Measurements from ENCODE around the gene ADORA1.

The ADORA1 gene

DNA sequence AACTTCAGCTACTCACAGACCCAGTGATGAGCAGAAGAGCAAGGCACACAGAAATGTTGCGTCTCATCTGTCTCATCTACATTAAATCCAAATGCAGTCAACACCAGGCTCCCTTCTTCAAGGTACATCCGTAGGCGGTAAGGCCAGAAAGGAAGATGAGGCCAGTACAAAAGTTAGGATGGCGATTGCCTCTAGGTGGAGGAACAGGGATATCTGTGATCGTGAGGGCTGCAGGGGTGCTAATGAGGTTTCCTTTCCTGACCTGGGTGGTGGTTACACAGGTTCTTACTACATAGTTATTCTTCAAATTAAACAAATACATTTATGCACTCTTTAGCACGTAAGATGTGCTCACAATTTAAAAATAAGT is 49.5 kb downstream of the ADORA1 start:
- H3K4me3 ChIP-seq (ENCODE audit: low read depth, low read length), result no peak overlapping the region
- DNase-seq (ENCODE audit: low read depth), result no peak
- TF ChIP-seq, protein P1, sequence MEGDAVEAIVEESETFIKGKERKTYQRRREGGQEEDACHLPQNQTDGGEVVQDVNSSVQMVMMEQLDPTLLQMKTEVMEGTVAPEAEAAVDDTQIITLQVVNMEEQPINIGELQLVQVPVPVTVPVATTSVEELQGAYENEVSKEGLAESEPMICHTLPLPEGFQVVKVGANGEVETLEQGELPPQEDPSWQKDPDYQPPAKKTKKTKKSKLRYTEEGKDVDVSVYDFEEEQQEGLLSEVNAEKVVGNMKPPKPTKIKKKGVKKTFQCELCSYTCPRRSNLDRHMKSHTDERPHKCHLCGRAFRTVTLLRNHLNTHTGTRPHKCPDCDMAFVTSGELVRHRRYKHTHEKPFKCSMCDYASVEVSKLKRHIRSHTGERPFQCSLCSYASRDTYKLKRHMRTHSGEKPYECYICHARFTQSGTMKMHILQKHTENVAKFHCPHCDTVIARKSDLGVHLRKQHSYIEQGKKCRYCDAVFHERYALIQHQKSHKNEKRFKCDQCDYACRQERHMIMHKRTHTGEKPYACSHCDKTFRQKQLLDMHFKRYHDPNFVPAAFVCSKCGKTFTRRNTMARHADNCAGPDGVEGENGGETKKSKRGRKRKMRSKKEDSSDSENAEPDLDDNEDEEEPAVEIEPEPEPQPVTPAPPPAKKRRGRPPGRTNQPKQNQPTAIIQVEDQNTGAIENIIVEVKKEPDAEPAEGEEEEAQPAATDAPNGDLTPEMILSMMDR (IDR thresholded peaks at IDR 0.05; ENCODE audit: control insufficient read depth, extremely low read depth, insufficient read depth), result no peak

DNA sequence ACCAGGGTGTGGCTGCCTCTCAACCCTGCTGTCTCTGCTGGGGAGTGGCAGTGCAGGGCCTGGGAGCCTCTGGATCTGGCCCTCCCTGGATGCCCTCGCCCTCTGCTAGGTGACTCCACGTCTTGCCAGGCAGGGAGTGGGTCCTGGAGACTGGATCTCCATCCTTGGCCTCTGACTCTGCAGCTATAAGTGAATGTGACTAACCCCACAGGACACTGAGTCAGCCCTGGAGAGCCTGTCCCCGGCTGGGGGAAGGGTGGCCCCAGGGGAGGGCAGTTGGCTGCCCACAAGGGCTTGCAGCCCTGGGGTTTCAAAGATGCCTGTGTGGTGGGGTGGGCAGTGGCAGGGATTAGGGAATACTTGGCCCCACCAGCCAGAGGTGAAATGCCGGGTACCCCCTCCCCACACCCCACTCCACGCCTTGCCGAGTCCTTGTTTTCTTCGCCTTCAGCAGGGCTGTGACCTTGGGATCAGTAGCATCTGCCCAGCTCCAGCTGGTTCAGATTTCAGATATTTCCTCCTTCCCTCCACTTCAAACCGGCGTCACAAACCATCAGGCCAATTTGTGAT is 50.0 kb downstream of the ADORA1 start:
- DNase-seq (ENCODE audit: low read depth), result no peak
- no peak overlapping the region for H3K4me3 ChIP-seq (ENCODE audit: low read depth, low read length)
- TF ChIP-seq, protein P1 (IDR thresholded peaks at IDR 0.05; ENCODE audit: control insufficient read depth, extremely low read depth, insufficient read depth), result no peak

DNA sequence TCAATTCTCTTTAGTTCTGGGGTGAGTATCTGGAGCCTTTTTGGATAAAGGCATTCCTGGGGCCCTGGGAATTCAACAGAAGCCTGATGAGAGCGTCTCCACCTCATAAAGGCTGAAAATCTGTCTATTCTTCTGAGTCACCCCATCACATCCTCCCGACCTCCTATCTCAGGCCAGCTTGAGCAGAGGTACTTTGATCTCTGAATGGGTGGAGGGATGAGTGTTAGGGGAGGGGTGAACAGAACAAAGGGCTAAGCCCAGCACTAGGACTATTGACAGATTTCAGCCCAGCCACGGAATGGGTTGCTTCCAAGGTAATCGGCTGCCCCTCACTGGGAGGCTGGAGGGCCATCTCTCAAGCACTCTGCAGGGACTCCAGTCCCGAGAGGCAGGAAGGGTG is 50.6 kb downstream of the ADORA1 start:
- TF ChIP-seq, protein P1 (IDR thresholded peaks at IDR 0.05; ENCODE audit: control insufficient read depth, extremely low read depth, insufficient read depth), result no peak
- no peak for DNase-seq (ENCODE audit: low read depth)
- no peak overlapping the region for H3K4me3 ChIP-seq (ENCODE audit: low read depth, low read length)

DNA sequence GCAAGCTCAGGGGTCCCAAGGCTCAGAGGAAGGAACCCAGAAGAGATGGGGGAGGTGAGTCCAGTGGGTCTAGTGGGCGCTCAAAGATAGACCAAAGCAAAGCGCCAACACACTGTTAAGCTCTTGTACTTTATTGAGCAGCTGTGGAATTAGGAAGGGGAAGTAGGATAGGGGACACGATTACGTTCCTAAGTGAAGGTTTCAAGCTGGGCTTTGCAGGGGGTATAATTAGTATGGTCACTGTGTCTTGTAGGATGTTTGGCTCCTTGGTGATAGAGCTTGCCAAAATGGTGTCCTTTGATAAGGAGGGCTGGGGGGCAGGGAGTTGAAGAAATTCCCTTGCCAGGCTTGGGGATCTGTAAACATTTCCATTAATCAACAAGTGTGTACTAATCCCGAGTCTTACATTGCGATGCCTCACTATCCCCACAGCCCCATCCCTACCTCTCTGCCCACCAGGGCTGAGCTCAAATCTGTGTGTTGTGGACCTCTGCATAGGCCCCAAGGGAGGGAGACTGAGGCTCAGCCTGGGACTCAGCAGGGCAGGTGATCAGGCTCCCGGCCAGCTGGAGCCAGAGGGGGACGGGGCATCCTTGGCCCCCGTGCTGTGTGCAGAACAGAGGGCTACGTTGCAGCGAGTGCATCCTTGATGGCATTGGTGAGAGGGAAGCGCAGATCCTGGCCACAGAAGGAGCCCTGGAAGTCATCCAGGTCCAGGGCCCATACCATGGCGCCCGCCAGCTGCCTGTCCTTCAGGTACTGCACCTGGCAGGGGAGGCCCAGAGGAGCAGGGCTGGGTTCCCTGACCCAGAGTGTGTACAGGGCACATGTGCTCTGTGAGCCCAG is 51.5 kb downstream of the ADORA1 start:
- DNase-seq (ENCODE audit: low read depth), result no peak
- TF ChIP-seq, protein P1 (IDR thresholded peaks at IDR 0.05; ENCODE audit: control insufficient read depth, extremely low read depth, insufficient read depth), result no peak
- H3K4me3 ChIP-seq (ENCODE audit: low read depth, low read length), result no peak overlapping the region

DNA sequence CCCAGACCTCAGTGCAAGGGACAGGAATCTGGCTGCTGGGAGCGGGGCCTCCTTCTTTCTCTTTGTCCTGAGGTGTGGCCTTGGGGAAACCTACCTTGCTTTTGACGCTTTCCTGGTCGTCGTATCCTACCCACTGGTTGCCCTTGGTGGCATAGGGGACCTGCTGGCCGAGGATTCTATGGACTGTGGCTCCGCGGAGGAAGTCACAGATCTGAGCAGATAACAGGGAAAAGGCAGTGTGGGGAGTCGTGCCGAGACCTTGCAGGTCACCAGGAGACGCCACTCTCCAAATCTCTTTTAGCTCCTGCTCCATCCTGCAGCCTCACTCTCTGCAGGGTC is 52.1 kb downstream of the ADORA1 start:
- TF ChIP-seq, protein P1 (IDR thresholded peaks at IDR 0.05; ENCODE audit: control insufficient read depth, extremely low read depth, insufficient read depth), result no peak
- H3K4me3 ChIP-seq (ENCODE audit: low read depth, low read length), result no peak overlapping the region
- DNase-seq (ENCODE audit: low read depth), result no peak

DNA sequence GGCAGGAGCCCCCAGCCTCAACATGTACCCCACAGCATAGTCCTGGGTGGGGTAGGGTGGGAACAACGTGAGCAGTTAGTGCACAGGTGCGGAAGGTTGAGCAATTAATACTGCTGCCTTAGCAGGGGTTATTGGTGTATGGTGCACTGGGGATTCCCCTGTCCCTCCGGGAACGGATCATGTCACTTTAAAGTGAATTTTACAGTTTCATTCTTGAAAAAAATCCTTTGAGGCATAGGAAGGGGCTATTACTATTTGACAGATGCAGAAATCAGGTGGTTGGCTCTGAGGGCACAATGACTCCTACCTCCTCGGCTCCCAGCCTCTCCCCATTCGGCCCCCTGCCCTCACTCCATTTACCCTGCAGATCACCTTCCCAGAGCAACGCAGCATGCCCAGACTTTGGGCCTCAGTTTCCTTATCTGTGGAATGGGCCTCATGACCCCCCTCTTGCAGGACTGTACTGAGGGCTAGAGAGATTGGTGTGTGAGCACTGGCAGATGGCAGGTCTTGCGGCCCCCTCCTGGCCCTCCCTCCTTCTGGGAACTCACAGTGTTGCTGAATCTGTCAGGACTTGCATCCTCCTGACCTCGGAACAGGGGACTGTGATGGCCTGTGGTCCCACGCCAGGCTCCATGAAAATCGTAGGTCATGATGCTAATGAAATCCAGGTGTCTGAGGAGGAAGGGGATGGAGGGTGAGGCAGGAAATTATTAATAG is 53.2 kb downstream of the ADORA1 start:
- no peak for DNase-seq (ENCODE audit: low read depth)

More for the DNA sequence above, 53.2 kb downstream of the ADORA1 start:
- TF ChIP-seq, protein P1 (IDR thresholded peaks at IDR 0.05; ENCODE audit: control insufficient read depth, extremely low read depth, insufficient read depth), result no peak
- no peak overlapping the region for H3K4me3 ChIP-seq (ENCODE audit: low read depth, low read length)
